B cell (primary cell): ENCODE measurements around the gene FTSJ3.

Source experiments
- EZH2 ChIP-seq: IDR thresholded peaks from 2 replicates; pipeline ENCODE4 v1.6.1; 2012; ENCODE audit warnings: borderline replicate concordance, low read depth, mild to moderate bottlenecking, moderate library complexity, low read length; ENCODE audit not compliant: insufficient read depth, poor library complexity, severe bottlenecking
- TF ChIP-seq, protein P1 (sequence below): fragments of 200-600 bp; IDR thresholded peaks from one replicate; pipeline ENCODE4 v1.8.0; 2022; ENCODE audit warnings: antibody characterized with exemption, mild to moderate bottlenecking

DNA sequence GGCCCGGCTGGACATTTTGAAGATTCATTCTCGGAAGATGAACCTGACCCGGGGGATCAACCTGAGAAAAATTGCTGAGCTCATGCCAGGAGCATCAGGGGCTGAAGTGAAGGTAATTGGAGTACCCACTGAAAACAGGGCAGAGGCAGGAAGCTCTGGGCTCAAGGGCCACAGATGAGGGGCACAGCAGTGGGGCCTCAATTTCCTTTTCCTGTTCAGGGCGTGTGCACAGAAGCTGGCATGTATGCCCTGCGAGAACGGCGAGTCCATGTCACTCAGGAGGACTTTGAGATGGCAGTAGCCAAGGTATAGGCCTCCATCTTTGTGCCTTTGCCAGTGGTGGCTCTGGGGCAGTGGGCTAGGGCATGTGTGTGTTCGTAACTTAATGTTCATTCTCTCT is 4.0 kb upstream of the FTSJ3 start:
- TF ChIP-seq, protein P1, sequence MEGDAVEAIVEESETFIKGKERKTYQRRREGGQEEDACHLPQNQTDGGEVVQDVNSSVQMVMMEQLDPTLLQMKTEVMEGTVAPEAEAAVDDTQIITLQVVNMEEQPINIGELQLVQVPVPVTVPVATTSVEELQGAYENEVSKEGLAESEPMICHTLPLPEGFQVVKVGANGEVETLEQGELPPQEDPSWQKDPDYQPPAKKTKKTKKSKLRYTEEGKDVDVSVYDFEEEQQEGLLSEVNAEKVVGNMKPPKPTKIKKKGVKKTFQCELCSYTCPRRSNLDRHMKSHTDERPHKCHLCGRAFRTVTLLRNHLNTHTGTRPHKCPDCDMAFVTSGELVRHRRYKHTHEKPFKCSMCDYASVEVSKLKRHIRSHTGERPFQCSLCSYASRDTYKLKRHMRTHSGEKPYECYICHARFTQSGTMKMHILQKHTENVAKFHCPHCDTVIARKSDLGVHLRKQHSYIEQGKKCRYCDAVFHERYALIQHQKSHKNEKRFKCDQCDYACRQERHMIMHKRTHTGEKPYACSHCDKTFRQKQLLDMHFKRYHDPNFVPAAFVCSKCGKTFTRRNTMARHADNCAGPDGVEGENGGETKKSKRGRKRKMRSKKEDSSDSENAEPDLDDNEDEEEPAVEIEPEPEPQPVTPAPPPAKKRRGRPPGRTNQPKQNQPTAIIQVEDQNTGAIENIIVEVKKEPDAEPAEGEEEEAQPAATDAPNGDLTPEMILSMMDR: no peak
- no peak for TF ChIP-seq EZH2
